ENCODE data around the gene CD300C. TPM values are rescaled to one million over a fixed set of nuclear protein-coding genes. Genes with fewer than 3 reads are reported as not detected.

Gene CD300C
- total RNA-seq, 2 experiments from 2014 or later: not detected

Other genes starting within 250 kb of the CD300C start
- gene KIF19, start 219.9 kb downstream of the CD300C start, total RNA-seq: not detected
- not detected for gene BTBD17, start 184.2 kb downstream of the CD300C start, total RNA-seq
- gene GPR142, start 178.6 kb downstream of the CD300C start, total RNA-seq: not detected
- not detected for gene GPRC5C, start 114.0 kb downstream of the CD300C start, total RNA-seq
- 1 to 10 TPM; 1.3 to 1.8 TPM for gene CD300A, start 79.5 kb downstream of the CD300C start, total RNA-seq
- gene CD300LB, start 14.6 kb downstream of the CD300C start, total RNA-seq: not detected
- not detected for gene CD300H, start 21.4 kb upstream of the CD300C start, total RNA-seq
- not detected for gene CD300LD, start 46.2 kb upstream of the CD300C start, total RNA-seq
- not detected for gene CD300E, start 77.6 kb upstream of the CD300C start, total RNA-seq
- not detected for gene CD300LF, start 166.8 kb upstream of the CD300C start, total RNA-seq
- gene RAB37, start 191.1 kb upstream of the CD300C start, total RNA-seq: 1 to 10 TPM; 2.1 to 2.3 TPM
- 10 to 100 TPM; 70.8 to 77.6 TPM for gene NHERF1, start 202.5 kb upstream of the CD300C start, total RNA-seq
- gene NAT9, start 230.2 kb upstream of the CD300C start, total RNA-seq: 10 to 100 TPM; 42.1 to 43.9 TPM